ENCODE results near the gene KDM3B.

GRCh38 chr5:138337685-138338410 is 14.6 kb upstream of the KDM3B start, which contains the start of gene FAM53C:
- peak in 2 of 4 donors; percentile 7 to 14 for TF ChIP-seq CTCF (IDR thresholded peaks at IDR 0.05)
- TF ChIP-seq POLR2A (IDR thresholded peaks at IDR 0.05), result peak; percentile 100
